COLO668 (cell line): ENCODE data around the gene CEP89.
"Not testable (repeated sequence)": the region's sequence is repeated elsewhere in the genome, so short reads cannot be mapped to it uniquely, and the experiment has no call there.

Source experiments
- DNase-seq: peaks from one replicate; lab custom pipeline; 2025; ENCODE audit not compliant: unreplicated experiment; lab: John Stamatoyannopoulos, UW

CEP89 gene

GRCh38 chr19:32848035-32848434, 123.7 kb downstream of the CEP89 start:
- DNase-seq = not testable (repeated sequence)

DNA sequence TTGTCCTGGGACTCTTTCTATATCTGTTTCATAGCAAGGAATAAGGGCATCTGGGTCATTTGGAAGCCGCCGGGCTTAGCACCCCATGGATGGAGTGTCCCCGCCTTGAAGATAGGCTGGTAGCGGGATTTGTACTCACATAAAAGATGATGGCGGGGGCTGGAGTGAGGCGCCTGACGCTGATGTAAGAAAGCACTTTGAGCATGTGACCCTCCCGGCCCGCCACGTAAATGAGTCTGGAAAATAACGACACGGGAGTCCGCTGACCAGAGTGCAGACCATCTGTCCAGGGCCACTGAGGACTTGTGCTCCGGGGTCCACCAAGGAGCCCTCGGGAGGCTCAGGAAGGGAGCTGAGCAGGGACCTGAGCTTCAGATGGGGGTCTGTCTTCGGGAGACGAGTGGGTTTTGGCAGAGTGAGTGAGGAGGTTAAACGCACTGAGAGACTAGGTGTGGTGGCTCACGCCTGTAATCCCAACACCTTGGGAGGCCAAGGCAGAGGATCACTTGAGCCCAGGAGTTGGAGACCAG, 128.0 kb downstream of the CEP89 start:
- no peak for DNase-seq

GRCh38 chr19:32842061-32842460, 129.7 kb downstream of the CEP89 start:
- DNase-seq = no peak

DNA sequence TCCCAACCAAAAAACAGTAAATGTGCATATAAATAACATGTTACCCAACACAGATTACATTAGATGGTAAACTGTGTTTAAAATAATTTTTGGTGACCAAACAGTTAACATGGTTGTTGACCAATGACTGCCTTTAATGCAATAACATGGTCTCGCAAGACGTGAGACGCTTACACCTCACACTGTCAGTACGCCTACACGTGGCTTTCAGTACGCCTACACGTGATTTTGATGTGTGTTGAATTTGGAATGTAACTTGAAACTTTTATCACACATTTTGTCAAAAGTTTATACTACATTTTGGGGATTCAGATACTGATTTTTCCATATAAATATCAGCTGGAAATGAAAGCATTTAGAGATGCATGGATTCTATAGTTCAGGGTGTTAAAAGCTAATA, 134.2 kb downstream of the CEP89 start:
- DNase-seq = no peak

GRCh38 chr19:32833388-32833787, 138.4 kb downstream of the CEP89 start:
- DNase-seq = not testable (repeated sequence)

DNA sequence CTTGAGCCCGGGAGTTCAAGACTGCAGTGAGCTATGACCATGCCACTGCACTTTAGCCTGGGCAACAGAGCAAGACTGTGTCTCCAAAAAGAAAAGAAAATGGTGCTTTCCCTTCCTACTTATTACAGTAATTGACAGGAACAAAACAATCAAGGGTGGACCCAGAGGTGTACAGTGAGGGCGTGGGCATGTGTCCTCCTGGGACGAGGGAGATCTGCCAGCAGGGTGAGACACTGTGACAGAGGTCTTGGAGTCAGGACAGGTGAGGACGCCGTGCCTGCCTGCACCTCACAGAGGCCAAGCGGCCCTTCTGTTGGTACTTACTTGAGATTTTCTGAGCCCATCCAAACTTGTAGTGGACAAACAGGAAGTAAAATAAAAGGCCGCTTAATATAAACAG, 138.9 kb downstream of the CEP89 start:
- not testable (repeated sequence) for DNase-seq

GRCh38 chr19:32832094-32832493, 139.7 kb downstream of the CEP89 start:
- not testable (repeated sequence) for DNase-seq

GRCh38 chr19:32831611-32832010, 140.1 kb downstream of the CEP89 start:
- DNase-seq = no peak

DNA sequence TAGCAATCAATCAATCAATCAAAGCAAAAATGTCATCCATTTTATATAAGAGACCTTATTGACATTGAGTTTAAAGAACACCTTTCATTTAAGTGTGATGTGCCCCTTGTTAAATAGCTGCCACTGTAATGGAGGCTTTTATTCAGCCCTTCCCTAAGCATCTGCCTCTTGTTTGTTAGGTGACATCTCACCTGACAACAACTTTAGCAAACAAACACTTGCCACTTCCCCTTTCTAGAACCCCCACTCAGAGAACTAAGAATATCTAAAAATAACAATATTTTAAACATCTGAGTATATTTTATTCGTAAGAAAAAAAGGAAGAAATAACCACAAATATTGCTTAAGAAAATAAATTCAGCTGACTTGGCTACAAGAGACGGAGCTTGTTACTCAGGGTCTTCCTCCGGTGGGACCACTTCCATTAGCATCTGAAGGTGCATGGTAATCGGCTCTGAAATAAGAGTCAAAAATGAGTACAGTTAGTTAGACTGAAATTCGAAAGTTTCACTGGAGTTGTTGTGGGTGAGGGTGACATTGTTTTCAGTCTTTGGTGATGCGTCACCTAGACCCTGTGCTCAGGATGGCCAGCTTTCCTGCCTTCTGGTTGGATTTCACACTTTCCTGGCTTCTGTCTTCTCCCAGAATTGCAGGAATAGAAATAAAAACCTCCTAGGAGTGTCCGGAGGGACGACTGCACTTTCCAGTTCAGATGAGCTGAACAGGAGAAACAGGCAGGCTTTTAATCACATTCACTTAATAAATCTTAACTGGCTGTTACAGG, 141.3 kb downstream of the CEP89 start:
- no peak for DNase-seq

DNA sequence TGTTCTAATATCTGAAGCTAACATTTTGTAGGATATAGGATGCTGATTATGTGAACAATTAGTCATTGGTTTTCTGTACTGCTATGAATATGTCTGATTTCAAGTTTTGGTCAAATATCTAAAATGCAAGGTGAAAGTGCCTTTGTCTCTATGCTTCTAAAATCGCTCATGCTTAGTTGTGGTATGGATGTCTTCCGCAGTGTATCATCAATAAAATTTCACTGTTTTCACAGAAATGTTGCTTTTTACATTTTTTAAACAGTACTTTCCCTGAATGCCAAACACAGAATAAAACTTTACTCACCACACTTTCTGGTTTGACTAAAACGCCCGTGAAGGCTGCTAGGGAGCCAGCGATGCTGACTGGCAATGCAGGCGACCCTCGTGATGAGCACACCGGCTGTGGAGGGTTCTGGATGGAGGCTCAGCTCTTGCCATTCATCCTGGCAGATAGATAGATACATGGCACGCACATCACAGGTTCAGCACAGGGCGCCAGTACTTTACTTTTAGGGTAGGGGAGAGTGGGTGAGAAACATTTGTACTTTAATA, 142.3 kb downstream of the CEP89 start:
- no peak for DNase-seq

GRCh38 chr19:32828643-32829344, 143.0 kb downstream of the CEP89 start:
- peak; percentile 72 for DNase-seq

GRCh38 chr19:32828139-32828538, 143.6 kb downstream of the CEP89 start:
- no peak for DNase-seq
